Ramos (cell line): ENCODE data around the gene SPOP.

ENCODE experiments used
- in situ Hi-C: fragments of 300-500 bp; cut with MboI; formaldehyde crosslinking; loops from one replicate; pipeline ENCODE4 v1.14.3; 2022; ENCODE audit warnings: low sequenced_read_pairs; ENCODE audit not compliant: unreplicated experiment

Gene SPOP

GRCh38 chr17:49576917-49577649, 100.8 kb downstream of the SPOP start:
- in situ Hi-C loops: loop anchor here (10.0 kb wide), 1 partner anchor 418 kb away; the partner anchor contains the start of gene DLX3

GRCh38 chr17:49576088-49576916, 101.6 kb downstream of the SPOP start:
- in situ Hi-C loops: loop anchor here (10.0 kb wide), 1 partner anchor 418 kb away; the partner anchor contains the start of gene DLX3

- in situ Hi-C loops: loop anchor here (10.0 kb wide), 1 partner anchor 419 kb away; the partner anchor contains the start of gene DLX3
Measured at GRCh38 chr17:49575679-49576087, 102.2 kb downstream of the SPOP start, which contains the start of gene NXPH3. Gene NXPH3, plus strand, starts transcription at chr17:49575871. Its CDS starts 349 bp downstream, at chr17:49576220.

DNA sequence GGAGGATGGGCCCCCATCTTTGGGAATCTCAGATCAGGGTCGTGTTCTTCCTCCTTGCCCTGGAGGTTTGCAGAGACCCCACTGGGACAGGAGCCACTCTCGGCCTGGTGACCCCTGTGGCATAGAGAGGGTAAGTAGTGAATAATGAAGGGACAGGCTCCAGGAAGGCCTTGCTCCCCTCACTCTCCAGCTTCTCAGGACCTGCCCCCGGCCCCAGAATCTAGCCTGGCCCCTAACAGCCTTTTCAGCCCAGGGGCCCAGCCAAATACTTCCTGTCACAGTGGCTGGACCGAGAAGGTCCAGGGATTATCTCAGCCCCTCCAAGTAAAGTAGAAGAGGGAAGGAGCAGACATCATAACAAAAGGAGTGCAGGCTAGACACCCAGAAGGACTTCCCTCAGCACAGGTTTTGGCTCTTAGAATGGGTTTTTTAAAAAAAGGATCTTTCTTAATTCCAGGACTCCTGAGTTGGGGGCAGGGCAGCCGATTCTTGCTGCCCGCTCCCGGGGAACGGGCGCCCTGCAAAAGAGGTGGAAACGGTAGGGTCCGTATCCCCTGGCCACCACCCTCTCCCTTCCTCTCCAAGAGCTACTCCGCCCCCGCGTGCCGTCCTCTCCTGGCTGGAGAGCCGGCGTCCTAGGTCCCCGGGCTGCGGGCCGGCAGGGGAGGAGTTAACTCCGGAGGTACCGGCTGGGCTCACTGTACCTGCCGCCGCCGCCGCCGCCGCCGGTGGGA, 102.8 kb downstream of the SPOP start:
- in situ Hi-C loops: loop anchor here (5.0 to 10.0 kb wide), 3 partner anchors 122 to 420 kb away; partner anchors contain the start of genes DLX3 and TAC4

GRCh38 chr17:49574323-49574781, 103.5 kb downstream of the SPOP start:
- in situ Hi-C loops: loop anchor here (5.0 to 10.0 kb wide), 3 partner anchors 123 to 420 kb away; partner anchors contain the start of genes DLX3 and TAC4

- in situ Hi-C loops: loop anchor here (5.0 to 10.0 kb wide), 3 partner anchors 124 to 421 kb away; partner anchors contain the start of genes DLX3 and TAC4
Measured at GRCh38 chr17:49573510-49574322, 104.2 kb downstream of the SPOP start.

DNA sequence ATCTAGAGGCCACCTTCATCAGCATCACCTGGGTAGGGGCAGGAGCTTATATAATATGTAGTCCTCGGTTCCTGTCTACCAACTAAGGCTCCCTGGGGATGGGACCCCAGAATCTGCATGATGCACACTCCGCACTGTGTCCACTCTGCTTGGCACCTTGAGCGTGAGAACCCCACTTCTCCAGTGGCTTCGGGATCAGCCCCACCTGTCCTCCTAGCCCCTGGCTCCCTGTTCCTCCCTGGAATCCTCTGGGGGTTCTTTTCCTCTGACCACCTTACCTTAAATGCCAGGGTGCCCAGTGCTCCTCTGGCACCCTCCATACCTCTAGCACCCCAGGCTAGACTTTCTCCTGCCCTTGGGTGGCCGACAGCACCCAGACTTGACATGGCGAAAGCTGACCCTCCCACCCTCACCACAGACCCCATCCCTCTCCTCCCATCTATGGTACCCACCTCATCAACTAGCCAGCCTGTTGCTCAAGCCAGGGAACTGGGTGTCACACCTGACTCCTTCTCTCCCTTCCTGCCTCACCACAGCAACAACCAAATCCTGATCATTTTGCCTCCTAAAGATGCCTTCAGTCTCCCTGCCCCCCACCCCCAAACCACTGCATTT, 105.0 kb downstream of the SPOP start:
- in situ Hi-C loops: loop anchor here (5.0 to 10.0 kb wide), 3 partner anchors 124 to 422 kb away; partner anchors contain the start of genes DLX3 and TAC4

DNA sequence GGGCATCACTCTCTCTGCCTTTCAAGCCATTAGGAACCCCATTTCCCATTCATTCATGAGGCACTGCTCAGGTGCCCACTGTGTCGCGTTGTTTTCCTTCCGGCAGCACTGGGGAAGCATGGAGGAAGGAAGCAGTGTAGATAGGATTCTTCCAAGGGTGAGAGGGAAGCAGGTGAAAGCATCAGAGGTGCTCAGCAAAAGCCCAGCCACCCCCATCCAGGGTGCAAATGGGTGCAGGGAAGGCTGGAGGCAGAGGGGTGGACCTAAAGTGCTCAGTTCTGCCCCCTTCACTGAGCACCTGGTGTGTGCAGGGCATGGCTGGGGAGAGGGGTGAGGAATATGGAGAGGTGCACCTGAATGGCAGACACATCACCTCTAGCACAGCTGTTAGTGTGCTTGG, 105.7 kb downstream of the SPOP start:
- in situ Hi-C loops: loop anchor here (5.0 to 10.0 kb wide), 3 partner anchors 125 to 423 kb away; partner anchors contain the start of genes DLX3 and TAC4

GRCh38 chr17:49571764-49572163, 106.1 kb downstream of the SPOP start:
- in situ Hi-C loops: loop anchor here (5.0 to 10.0 kb wide), 3 partner anchors 126 to 423 kb away; partner anchors contain the start of genes DLX3 and TAC4

DNA sequence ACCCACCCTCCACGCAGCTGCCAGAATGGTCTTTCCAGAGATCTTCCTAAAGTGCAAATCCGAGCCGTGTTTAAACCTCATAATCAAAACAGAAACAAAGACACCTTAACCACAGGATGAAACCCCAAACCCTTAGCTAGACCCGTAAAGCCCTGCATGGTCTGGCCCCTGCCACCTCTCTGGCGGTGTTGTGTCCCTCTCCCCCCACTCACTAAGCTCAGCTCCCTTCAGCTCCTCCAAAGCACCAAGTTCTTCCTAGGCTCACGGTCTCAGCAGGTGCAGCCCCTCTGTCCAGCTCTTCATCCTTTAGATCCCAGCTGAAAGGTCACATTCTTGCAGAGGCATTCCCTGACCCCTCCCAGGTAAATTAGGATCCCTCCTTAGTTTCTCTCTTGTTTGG, 106.6 kb downstream of the SPOP start:
- in situ Hi-C loops: loop anchor here (5.0 to 10.0 kb wide), 3 partner anchors 126 to 424 kb away; partner anchors contain the start of genes DLX3 and TAC4

- in situ Hi-C loops: loop anchor here (5.0 to 10.0 kb wide), 3 partner anchors 127 to 424 kb away; partner anchors contain the start of genes DLX3 and TAC4
Measured at GRCh38 chr17:49570540-49571242, 107.2 kb downstream of the SPOP start.

- in situ Hi-C loops: loop anchor here (10.0 kb wide), 1 partner anchor 216 kb away; the partner anchor contains the start of gene KAT7
Measured at GRCh38 chr17:49568695-49569047, 109.2 kb downstream of the SPOP start.

GRCh38 chr17:49567871-49568694, 109.8 kb downstream of the SPOP start:
- in situ Hi-C loops: loop anchor here (10.0 kb wide), 1 partner anchor 217 kb away; the partner anchor contains the start of gene KAT7

GRCh38 chr17:49567104-49567521, 110.8 kb downstream of the SPOP start:
- in situ Hi-C loops: loop anchor here (10.0 kb wide), 1 partner anchor 218 kb away; the partner anchor contains the start of gene KAT7

DNA sequence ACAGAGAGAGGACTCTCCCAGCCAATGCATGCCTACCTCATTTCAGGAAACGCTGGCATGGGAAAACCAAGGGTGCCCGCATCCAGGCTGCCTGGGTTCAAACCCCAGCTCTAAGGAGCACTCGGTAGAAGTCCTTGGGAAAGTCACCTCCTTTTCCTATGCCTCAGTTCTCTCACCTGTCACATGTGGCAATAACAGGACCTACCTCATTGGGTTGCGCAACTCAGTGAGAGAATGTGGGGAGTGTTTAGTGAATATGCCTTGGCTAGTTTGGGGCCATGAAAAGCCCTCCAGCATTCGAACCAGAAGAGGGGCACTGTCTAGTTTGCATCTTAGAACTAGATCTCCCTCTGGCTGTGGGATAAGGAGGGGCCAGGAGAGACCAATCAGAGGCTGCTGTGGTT, 111.2 kb downstream of the SPOP start:
- in situ Hi-C loops: loop anchor here (10.0 kb wide), 1 partner anchor 218 kb away; the partner anchor contains the start of gene KAT7

GRCh38 chr17:49565948-49566491, 111.9 kb downstream of the SPOP start:
- in situ Hi-C loops: loop anchor here (10.0 kb wide), 1 partner anchor 219 kb away; the partner anchor contains the start of gene KAT7
